ENCODE results near the gene NUP85.
"Not testable (repeated sequence)": the region's sequence is repeated elsewhere in the genome, so short reads cannot be mapped to it uniquely, and the experiment has no call there.

NUP85 gene

DNA sequence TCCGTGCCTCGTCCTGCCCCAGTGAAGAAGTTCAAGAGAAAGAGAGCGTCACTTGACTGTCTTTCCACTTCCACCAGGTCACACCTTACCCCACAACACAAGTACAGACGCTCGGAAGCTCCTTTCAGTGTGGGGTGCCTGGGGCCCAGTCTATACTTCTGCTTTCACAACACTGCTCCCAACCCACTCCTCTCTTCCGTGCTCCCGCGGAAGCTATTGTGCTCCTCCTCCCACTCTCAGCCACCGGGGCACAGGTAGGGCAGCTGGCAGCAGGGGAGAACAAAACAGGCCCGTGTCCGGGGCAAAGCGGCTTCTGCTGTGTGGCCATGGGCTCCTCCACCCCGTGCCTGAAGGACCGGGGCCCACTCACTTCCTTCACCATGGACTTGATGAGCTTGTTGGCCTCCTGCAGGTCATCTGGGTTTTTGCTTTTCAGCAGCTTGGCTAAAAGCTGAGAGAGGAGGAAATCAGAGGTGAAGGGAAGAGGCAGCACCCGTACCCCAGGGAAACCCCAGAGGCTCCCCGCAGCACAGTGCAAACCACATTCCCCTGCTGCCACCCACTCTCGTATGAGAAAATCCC lies 37.1 kb downstream of the NUP85 start:
- DNase-seq: no peak

DNA sequence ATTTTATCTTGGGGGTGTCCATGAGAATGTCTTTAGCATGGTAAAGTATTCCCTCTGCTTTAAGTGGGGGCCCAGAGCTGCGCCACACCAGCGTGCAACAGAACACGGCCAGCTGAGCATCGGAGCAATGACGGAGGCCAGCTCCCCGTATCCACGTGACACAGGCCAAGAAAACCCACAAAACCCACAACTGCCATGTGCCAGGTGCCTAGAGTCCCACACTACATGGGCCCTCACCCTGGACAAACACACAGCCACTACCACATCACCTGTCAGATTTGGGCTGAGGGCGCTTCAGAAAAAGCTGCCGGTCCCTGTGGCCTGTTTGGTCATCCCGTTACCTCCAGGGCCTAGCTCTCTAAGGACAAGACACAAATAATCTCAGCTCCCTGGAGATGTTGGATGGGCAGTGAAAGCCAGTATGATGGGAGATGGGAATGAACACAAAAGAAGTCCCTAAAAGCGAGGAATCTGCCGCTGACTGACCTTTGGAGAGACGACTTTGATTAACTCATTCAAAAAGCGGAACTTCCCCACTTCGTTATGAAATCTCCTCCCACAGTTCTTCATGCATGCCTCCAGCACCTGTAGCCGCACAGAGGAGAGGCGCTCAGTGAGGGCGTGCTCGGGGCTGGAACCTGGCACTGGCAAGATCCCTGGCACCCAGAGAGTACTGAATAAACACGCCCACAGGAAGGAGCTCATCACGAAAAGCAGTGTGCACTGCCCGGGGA lies 38.8 kb downstream of the NUP85 start:
- DNase-seq: no peak

- no peak for DNase-seq
Observed at GRCh38 chr17:75245011-75245410, 39.5 kb downstream of the NUP85 start.

- DNase-seq: no peak
Observed at GRCh38 chr17:75246404-75246803, 40.9 kb downstream of the NUP85 start.

DNA sequence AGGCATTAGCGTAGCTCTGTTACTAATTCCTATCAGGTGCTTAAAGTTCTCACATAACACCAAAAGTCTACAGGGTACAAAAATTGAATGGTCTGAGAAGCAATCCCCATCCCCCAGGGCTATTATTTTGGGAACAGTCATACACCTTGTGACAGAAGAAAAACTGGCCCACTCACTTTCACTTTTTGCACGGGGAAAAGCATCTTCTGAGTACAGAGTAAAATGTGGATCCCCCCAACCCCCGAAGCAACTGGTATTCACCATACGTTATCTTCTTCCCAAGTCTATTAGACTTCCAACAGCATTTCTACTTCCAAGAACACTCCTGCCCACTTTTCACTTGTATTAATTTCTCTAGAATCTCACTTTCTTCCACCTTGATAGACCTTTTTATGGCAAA lies 44.1 kb downstream of the NUP85 start:
- no peak for DNase-seq

GRCh38 chr17:75250009-75250471 lies 44.6 kb downstream of the NUP85 start:
- no peak for DNase-seq

DNA sequence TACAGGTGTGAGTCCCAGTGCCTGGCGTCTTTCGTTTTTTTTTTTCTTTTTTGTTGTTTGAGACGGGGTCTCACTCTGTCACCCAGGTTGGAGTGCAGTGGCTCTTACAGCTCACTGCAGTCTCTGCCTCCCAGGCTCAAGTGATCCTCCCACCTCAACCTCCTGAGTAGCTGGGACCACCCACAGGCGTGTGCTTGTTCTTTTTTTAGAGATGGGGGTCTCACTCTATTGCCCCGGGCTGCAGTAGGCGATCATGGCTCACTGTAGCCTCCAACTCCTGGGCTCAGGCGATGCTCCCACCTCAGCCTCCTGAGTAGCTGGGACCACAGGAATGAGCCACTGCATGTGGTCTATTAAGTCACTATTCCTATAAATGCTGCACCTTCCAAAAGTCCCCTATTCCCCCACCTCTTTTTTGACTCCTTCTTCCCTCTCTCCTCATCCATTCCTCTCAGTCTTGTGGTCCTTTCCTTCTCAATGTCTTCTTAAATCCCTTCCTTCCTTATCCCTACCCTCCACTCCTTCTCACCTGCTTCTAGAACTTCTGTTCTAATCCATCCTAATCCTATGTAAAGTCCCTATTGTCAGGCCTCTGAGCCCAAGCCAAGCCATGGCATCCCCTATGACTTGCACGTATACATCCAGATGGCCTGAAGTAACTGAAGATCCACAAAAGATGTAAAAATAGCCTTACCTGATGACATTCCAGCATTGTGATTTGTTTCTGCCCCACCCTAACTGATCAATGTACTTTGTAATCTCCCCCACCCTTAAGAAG lies 46.7 kb downstream of the NUP85 start:
- no peak for DNase-seq

GRCh38 chr17:75255954-75256698 lies 50.6 kb downstream of the NUP85 start:
- DNase-seq: not testable (repeated sequence)

GRCh38 chr17:75257228-75257627 lies 51.7 kb downstream of the NUP85 start:
- DNase-seq: not testable (repeated sequence)

- DNase-seq: peak; percentile 4
Observed at GRCh38 chr17:75260641-75261335, 55.3 kb downstream of the NUP85 start.

DNA sequence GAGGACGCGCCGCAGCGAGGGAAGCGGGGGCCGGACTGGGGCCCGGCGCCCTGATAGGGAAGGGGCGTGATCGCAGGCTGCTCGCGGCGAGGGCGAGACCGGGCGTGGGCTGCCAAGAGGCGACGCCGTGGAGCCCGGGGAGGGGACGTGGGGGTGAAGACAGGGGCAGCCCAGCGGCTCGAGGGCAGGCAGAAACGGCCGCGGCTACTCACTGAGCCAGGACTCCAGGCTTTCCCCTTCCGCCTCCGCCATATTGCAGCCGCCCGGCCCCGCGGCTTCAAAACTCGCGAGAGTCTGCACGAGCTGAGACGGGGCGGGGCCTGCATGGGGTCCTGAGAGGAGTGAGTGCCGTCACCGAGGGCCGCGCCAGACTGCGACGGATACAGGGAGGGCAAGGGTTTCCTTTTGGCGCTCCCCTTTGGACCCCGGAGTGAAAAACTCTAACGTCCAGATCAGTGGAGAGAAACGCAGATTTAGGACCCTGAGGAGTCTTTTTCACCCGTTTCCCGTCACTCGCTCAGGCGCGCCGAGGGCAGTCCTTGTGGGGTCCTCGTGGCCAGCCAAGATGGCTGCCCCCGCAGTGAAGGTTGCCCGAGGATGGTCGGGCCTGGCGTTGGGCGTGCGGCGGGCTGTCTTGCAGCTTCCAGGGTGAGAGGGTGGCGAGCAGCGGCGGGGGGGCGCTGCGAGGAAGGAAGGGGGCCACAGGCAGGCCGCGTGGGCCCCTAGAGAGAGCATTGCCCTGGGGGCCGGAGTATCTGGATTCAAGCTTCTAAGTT lies 56.0 kb downstream of the NUP85 start, which contains the start of the genes GGA3 and MRPS7:
Gene GGA3, minus strand, starts transcription at position 271 of the 776 bp plus-strand sequence. Its CDS starts 19 bp downstream, at position 252.
Gene MRPS7, plus strand, starts transcription at position 544 of the 776 bp plus-strand sequence. Its CDS starts 22 bp downstream, at position 566.
- DNase-seq: peak; percentile 87

DNA sequence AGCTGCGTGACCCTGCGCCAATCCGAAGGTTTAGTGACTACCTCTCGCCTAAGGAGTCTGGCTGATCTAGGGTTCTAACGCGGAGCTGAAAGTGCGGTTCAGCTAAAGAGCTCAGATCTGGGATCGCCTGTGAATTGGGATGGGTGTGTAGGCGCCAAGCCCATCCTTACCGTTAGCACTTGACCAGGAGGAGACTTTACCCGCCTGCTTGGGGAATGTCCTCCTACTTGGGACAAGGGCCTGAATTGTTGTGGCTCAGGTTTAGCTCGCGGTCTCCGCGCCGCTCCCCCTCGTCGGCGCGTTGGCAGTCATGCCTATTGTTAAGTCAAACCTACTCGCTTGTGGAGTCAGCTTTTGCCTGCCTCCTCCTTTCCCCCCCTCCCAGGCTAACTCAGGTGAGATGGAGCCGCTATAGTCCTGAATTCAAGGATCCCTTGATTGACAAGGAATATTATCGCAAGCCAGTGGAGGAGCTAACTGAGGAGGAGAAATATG lies 56.7 kb downstream of the NUP85 start:
- no peak for DNase-seq

DNA sequence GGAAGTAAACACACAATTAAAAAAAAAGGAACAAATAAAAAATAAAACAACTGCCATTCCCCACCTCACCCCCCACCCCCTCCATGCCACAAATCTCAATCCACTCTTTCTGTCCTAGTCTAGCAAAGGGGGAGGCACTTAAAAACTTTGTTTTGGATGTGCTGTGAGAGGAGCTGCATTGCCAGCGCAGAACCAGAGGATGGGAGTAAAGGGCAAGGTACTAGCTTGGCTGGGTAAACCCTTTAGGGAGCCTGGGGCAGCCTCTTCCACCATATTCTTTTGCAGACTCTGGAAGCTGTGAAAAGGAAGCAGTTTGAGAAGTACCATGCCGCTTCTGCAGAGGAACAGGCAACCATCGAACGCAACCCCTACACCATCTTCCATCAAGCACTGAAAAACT lies 57.6 kb downstream of the NUP85 start:
- no peak for DNase-seq

GRCh38 chr17:75265614-75266315 lies 60.3 kb downstream of the NUP85 start:
- DNase-seq: no peak

- no peak for DNase-seq
Observed at GRCh38 chr17:75266316-75267152, 61.1 kb downstream of the NUP85 start.

DNA sequence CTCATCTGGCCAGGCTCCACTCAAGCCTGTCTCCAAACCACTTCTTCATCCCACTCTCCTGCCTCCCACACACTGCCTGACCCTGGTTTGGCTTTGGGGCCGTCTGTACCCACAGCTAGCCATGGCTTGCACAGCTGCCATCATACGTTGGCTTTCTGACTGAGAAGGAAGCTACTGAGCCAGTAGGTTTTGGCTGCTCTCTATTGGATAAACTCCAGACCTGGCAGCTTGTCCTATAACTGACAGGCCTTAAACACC lies 61.6 kb downstream of the NUP85 start:
- DNase-seq: no peak

DNA sequence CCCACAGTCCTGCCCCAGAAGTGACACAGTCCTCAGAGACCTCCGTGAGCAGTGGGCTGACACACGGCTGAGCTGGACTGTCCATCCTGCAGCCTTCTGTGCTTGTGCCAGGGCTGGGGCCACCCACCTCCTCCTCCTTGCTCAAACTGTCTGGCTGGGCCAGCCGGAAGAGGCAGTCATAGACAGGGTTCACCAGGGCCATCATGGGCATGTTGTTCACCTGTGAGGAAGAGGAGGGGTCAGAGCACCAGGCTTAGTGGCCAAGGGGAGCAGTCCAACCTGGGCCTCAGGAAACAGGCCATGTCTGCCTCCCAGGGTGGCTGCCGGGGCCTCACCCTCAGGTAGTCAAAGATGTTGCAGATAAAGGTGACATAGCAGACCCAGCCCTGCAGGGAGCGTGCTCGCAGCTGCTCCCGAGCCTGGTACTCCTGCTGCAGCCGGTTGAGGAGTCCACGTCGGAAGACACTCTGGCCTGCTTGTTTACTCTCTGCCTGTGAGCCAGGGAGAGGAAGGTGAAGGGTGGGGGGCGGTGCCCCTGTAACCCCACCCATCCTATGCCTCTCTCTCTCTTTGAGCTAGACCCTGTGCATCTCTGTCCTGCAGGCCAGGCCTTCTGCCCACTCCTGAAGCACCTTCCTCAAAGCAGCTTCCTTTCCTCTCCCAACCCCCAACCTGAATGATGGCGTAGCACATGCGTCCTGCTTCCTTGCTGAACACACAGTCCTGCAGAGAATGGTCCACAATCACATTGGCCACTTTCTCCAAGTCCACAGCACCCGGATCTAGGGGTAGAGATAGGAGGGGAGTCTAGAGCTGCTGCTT lies 62.1 kb downstream of the NUP85 start:
- DNase-seq: peak; percentile 15

GRCh38 chr17:75269844-75270217 lies 64.4 kb downstream of the NUP85 start:
- DNase-seq: no peak

Data from NCI-H526 treated with DMSO at 0.1 percent for 48 hours (cell line).